HCT116 (cell line): Measurements from ENCODE around the gene RPL21. TPM values are rescaled to one million over a fixed set of nuclear protein-coding genes. Genes with fewer than 3 reads are reported as not detected.

Source experiments
- ATAC-seq: fragments of 200-7000 bp; cut with Tn5 transposase; 2 replicates; pipeline ENCODE4 v1.9.1; 2020; ENCODE audit warnings: mild to moderate bottlenecking, moderate library complexity
- BruUV-seq: library from RNA; stranded (reverse); fragments of 400-500 nt; replicated peaks from 2 replicates; lab custom pipeline; 2021; lab: Mats Ljungman, UMichigan
- CTCF ChIA-PET: fragments of 300-600 bp; sonication (Branson Sonifier 250); formaldehyde crosslinking; loops from one replicate; lab custom pipeline; 2021; ENCODE audit warnings: antibody characterized with exemption; lab: Charles Lee
- POLR2A ChIA-PET: fragments of 300-600, 350-600 bp; sonication (Branson Sonifier 250); formaldehyde crosslinking; loops from one replicate; lab custom pipeline; 2021; ENCODE audit warnings: antibody characterized with exemption; lab: Charles Lee
- RAD21 ChIA-PET, 2 experiments: fragments of 300-600 bp; sonication (Branson Sonifier 250); formaldehyde crosslinking; loops; one replicate each; lab custom pipeline; 2023; ENCODE audit warnings: low total read pairs in 2 of 2; ENCODE audit not compliant: uncharacterized antibody in 2 of 2, unreplicated experiment in 2 of 2, low non-redundant PET in 1 of 2; lab: Charles Lee
- DNase-seq: peaks from one replicate; pipeline ENCODE4 v3.0.0-alpha.2; 2010; ENCODE audit warnings: low read depth, low spot score
- H2AFZ ChIP-seq: fragments of 200-600 bp; shearing (Covaris generic), sonication (generic); 2 replicates; pipeline ENCODE4 v1.6.1; 2017; ENCODE audit warnings: low read depth, mixed run types, mixed read lengths, antibody characterized with exemption, low read length; ENCODE audit not compliant: poor library complexity, severe bottlenecking
- H3K27ac ChIP-seq: 2 replicates; pipeline ENCODE4 v1.5.1; 2012; ENCODE audit warnings: low read depth, low read length
- H3K27me3 ChIP-seq: fragments of 200-600 bp; sonication (generic); 2 replicates; pipeline ENCODE4 v1.6.1; 2016; ENCODE audit warnings: mixed run types, low read length, mixed read lengths; ENCODE audit not compliant: insufficient read depth
- H3K36me3 ChIP-seq, 2 experiments: fragments of 200-500 bp in 1 of 2; fragments of 200-600 bp in 1 of 2; sonication (Bioruptor generic) in 1 of 2; sonication (generic) in 1 of 2; 2 replicates each; pipeline versions ENCODE4 v1.5.1 to v1.6.1; 2014 to 2016; ENCODE audit warnings: low read length in 2 of 2, inconsistent platforms in 1 of 2, mixed read lengths in 1 of 2, mixed run types in 1 of 2; ENCODE audit not compliant: insufficient read depth in 2 of 2, control insufficient read depth in 1 of 2
- H3K4me1 ChIP-seq, 2 experiments: fragments of 200-600 bp in 1 of 2; sonication (generic) in 1 of 2; 2 replicates each; pipeline versions ENCODE4 v1.5.1 to v1.6.1; 2012 to 2017; ENCODE audit warnings: low read length in 2 of 2, inconsistent platforms in 1 of 2, mild to moderate bottlenecking in 1 of 2, mixed read lengths in 1 of 2, mixed run types in 1 of 2, moderate library complexity in 1 of 2; ENCODE audit not compliant: insufficient read depth in 2 of 2, control insufficient read depth in 1 of 2
- H3K4me2 ChIP-seq: fragments of 200-600 bp; sonication (generic); 2 replicates; pipeline ENCODE4 v1.6.1; 2017; ENCODE audit warnings: mixed run types, low read length, mixed read lengths
- H3K4me3 ChIP-seq, 2 experiments: fragments of 200-600 bp in 1 of 2; sonication (generic) in 1 of 2; replicated peaks in 1 of 2; 2 replicates each; pipeline ENCODE4 v1.5.1; 2011 to 2016; ENCODE audit warnings: low read length in 2 of 2, control low read depth in 1 of 2, low read depth in 1 of 2, mild to moderate bottlenecking in 1 of 2, mixed read lengths in 1 of 2, mixed run types in 1 of 2
- H3K79me2 ChIP-seq: fragments of 200-600 bp; sonication (generic); 2 replicates; pipeline ENCODE4 v1.6.1; 2017; ENCODE audit warnings: mild to moderate bottlenecking, mixed run types, low read length, moderate library complexity, mixed read lengths; ENCODE audit not compliant: insufficient read depth
- H3K9ac ChIP-seq: fragments of 200-600 bp; sonication (generic); 2 replicates; pipeline ENCODE4 v1.6.1; 2016; ENCODE audit warnings: low read length, mixed read lengths
- H3K9me2 ChIP-seq: fragments of 200-600 bp; sonication (generic), shearing (Covaris generic); 2 replicates; pipeline ENCODE4 v1.6.1; 2017; ENCODE audit warnings: mixed run types, mild to moderate bottlenecking, moderate library complexity; ENCODE audit not compliant: insufficient read depth
- H3K9me3 ChIP-seq, 2 experiments: fragments of 200-500 bp in 1 of 2; fragments of 200-600 bp in 1 of 2; sonication (Bioruptor generic) in 1 of 2; sonication (generic) in 1 of 2; 2 replicates each; pipeline ENCODE4 v1.6.1; 2014 to 2017; ENCODE audit warnings: low read length in 2 of 2, mixed read lengths in 2 of 2, inconsistent platforms in 1 of 2, low read depth in 1 of 2, mild to moderate bottlenecking in 1 of 2, mixed run types in 1 of 2, moderate library complexity in 1 of 2; ENCODE audit not compliant: control insufficient read depth in 1 of 2, insufficient read depth in 1 of 2
- H4K20me1 ChIP-seq: fragments of 200-600 bp; sonication (generic), shearing (Covaris generic); 2 replicates; pipeline ENCODE4 v1.6.1; 2017; ENCODE audit warnings: mixed run types, mild to moderate bottlenecking, moderate library complexity; ENCODE audit not compliant: insufficient read depth
- CEBPB ChIP-seq: IDR thresholded peaks from 2 replicates; pipeline ENCODE4 v1.6.1; 2012; ENCODE audit warnings: low read depth
- EZH2phosphoT487 ChIP-seq: fragments of 200-600 bp; IDR thresholded peaks from 2 replicates; pipeline ENCODE4 v1.6.1; 2018; ENCODE audit warnings: antibody characterized with exemption, borderline replicate concordance
- POLR2AphosphoS5 ChIP-seq: IDR thresholded peaks from 2 replicates; pipeline ENCODE4 v1.6.1; 2011; ENCODE audit warnings: mild to moderate bottlenecking, low read depth, low read length, moderate library complexity
- SIN3A ChIP-seq: IDR thresholded peaks from 2 replicates; pipeline ENCODE4 v1.6.1; 2012; ENCODE audit warnings: low read depth
- ZFX ChIP-seq: fragments of 450-650 bp; IDR thresholded peaks from 2 replicates; pipeline ENCODE4 v1.6.1; 2017
- ZNF274 ChIP-seq: fragments of 200-500 bp; sonication (Bioruptor generic); IDR thresholded peaks from 2 replicates; pipeline ENCODE4 v1.6.1; 2014; ENCODE audit warnings: mild to moderate bottlenecking, low read depth, low read length, inconsistent platforms
- intact Hi-C: fragments of 100-400 bp; cut with micrococcal nuclease; formaldehyde crosslinking; loops from 2 replicates; pipeline ENCODE4 v1.10.0; 2022
- total RNA-seq: library from RNA; stranded (reverse); gene quantifications from one replicate; pipeline ENCODE4 v1.2.1, GENCODE V29; 2021; ENCODE audit not compliant: unreplicated experiment

The RPL21 gene
- total RNA-seq, 1 experiment from 2014 or later = 915 TPM

DNA sequence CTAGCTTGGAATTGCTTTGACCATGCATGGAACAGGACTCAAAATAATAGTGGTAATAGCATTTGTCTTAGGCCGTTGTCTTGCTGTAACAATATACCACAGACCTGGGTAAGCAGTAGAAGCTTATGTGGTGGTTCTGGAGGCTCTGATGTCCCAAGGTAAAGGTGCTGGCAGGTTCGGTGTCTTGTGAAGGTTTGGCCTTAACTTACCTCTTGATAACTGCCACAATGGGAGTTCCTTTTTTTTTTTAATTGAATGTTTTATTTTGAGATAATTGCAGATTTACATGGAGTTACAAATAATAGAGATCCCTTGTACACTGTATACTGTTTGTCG, 5.8 kb downstream of the RPL21 start:
- DNase-seq (no peak), ATAC-seq (peak; percentile 24)
- Histone ChIP-seq H4K20me1 (peaks cover 20% of the 10 kb centered on the region; the same call in 1 of the 2 replicates), H3K9ac (no peak overlapping the region), H3K4me1 (peaks cover 7 to 19% of the 10 kb centered on the region in 2 experiments; a peak in 3 of 4 replicates), H3K4me3 (no peak overlapping the region), H3K36me3 (peaks cover 37 to 58% of the 10 kb centered on the region in 2 experiments), H3K9me3 (no peaks in the 10 kb centered on the region), H2AFZ (no peak overlapping the region), H3K9me2 (no peaks in the 10 kb centered on the region), H3K4me2 (no peak overlapping the region), H3K27me3 (no peaks in the 10 kb centered on the region), H3K27ac (no peak overlapping the region), H3K79me2 (peaks cover 58% of the 10 kb centered on the region)
- CTCF ChIA-PET = interaction anchor here (1.1 kb wide), 1 partner anchor 13 kb away, joined by 4 read pairs; the partner anchor contains the start of gene RASL11A
- BruUV-seq = no TSS peak
- intact Hi-C loops = no loop called here
- POLR2A ChIA-PET = interaction anchor here (0.9 to 1.0 kb wide), 2 partner anchors 13 to 18 kb away, joined by 3 read pairs; partner anchors contain the start of gene RASL11A
- no peak for TF ChIP-seq ZFX
- TF ChIP-seq ZNF274 = no peak
- no peak for TF ChIP-seq CEBPB
- RAD21 ChIA-PET = no interaction called here

DNA sequence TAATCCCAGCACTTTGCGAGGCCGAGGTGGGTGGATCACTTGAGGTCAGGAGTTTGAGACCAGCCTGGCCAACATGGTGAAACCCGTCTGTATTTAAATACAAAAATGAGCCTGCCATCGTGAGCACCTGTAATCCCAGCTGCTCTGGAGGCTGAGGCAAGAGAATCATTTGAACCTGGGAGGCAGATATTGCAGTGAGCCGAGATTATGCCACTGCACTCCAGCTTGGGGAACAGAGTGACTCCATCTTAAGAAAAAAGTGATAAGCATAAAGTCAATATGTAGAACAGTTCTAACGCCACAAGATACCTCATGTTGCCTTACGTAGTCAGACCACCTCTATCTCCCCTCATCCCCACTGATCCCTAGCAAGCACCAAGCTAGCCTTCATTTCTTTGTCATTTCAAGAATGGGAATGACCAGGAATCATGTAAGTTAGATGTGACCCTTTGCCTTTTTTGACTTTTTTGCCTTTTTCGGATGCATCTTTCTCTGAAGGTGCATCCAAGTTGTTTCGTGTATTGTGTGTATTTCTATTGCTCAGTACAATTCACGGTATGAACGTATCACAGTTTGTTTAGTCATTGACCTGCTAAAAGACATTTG, 6.4 kb downstream of the RPL21 start:
- POLR2A ChIA-PET = interaction anchor here (0.9 to 1.0 kb wide), 2 partner anchors 13 to 17 kb away, joined by 3 read pairs; partner anchors contain the start of gene RASL11A
- Histone ChIP-seq H3K9me3 (no peaks in the 10 kb centered on the region), H4K20me1 (peaks cover 20% of the 10 kb centered on the region; the same call in 1 of the 2 replicates), H3K9me2 (no peaks in the 10 kb centered on the region), H3K27me3 (no peaks in the 10 kb centered on the region), H3K4me1 (peaks cover 7 to 15% of the 10 kb centered on the region in 2 experiments; a peak in 3 of 4 replicates), H3K9ac (no peak overlapping the region), H3K4me3 (no peak overlapping the region), H3K79me2 (peaks cover 53% of the 10 kb centered on the region), H3K4me2 (no peak overlapping the region), H2AFZ (no peak overlapping the region), H3K27ac (no peak overlapping the region), H3K36me3 (peaks cover 37 to 53% of the 10 kb centered on the region in 2 experiments)
- no TSS peak for BruUV-seq
- intact Hi-C loops = no loop called here
- TF ChIP-seq POLR2AphosphoS5 = peak; percentile 54; the same call in 1 of the 2 replicates
- no peak for TF ChIP-seq EZH2phosphoT487
- peak; percentile 18; the same call in 1 of the 2 replicates for TF ChIP-seq SIN3A
- ATAC-seq (peak; percentile 40), DNase-seq (no peak)
- RAD21 ChIA-PET = no interaction called here
- CTCF ChIA-PET = interaction anchor here (1.1 kb wide), 1 partner anchor 13 kb away, joined by 4 read pairs; the partner anchor contains the start of gene RASL11A
